HG02642 (cell line): ENCODE results near the gene NSF.
"Not testable (repeated sequence)": the region's sequence is repeated elsewhere in the genome, so short reads cannot be mapped to it uniquely, and the experiment has no call there.

Source experiments
- ATAC-seq: cut with Tn5 transposase; IDR thresholded peaks from one replicate; pipeline ENCODE4 v1.9.1; 2021; ENCODE audit warnings: mild to moderate bottlenecking; ENCODE audit not compliant: unreplicated experiment, poor library complexity

The NSF gene

GRCh38 chr17:46744441-46744840 lies 154.0 kb downstream of the NSF start:
- no peak for ATAC-seq

- ATAC-seq: no peak
These were observed 154.9 kb downstream of the NSF start for GRCh38 chr17:46745376-46745775.

GRCh38 chr17:46751425-46751824 lies 161.0 kb downstream of the NSF start:
- no peak for ATAC-seq

- ATAC-seq: no peak
These were observed 163.3 kb downstream of the NSF start for GRCh38 chr17:46753776-46754175.

GRCh38 chr17:46756081-46756735 lies 165.7 kb downstream of the NSF start:
- no peak for ATAC-seq

GRCh38 chr17:46756861-46757260 lies 166.4 kb downstream of the NSF start:
- ATAC-seq: no peak

- ATAC-seq: not testable (repeated sequence)
These were observed 167.1 kb downstream of the NSF start for GRCh38 chr17:46757588-46757987.

- ATAC-seq: no peak
These were observed 168.1 kb downstream of the NSF start for GRCh38 chr17:46758614-46759013.

- no peak for ATAC-seq
These were observed 168.7 kb downstream of the NSF start for GRCh38 chr17:46759141-46759540.

GRCh38 chr17:46763416-46763815 lies 172.9 kb downstream of the NSF start:
- ATAC-seq: no peak

- no peak for ATAC-seq
These were observed 173.7 kb downstream of the NSF start for GRCh38 chr17:46764000-46764708.

- no peak for ATAC-seq
These were observed 174.4 kb downstream of the NSF start for GRCh38 chr17:46764709-46765401.

- no peak for ATAC-seq
These were observed 175.0 kb downstream of the NSF start for GRCh38 chr17:46765453-46765852.

GRCh38 chr17:46766493-46767491 lies 176.3 kb downstream of the NSF start:
- ATAC-seq: no peak

GRCh38 chr17:46768540-46768870 lies 178.0 kb downstream of the NSF start:
- ATAC-seq: no peak

- ATAC-seq: not testable (repeated sequence)
These were observed 178.4 kb downstream of the NSF start for GRCh38 chr17:46768896-46769295.

- ATAC-seq: no peak
These were observed 179.3 kb downstream of the NSF start for GRCh38 chr17:46769531-46770438.

- no peak for ATAC-seq
These were observed 180.0 kb downstream of the NSF start for GRCh38 chr17:46770439-46770817.

- no peak for ATAC-seq
These were observed 180.5 kb downstream of the NSF start for GRCh38 chr17:46770818-46771560.
